Measurements from ENCODE around the gene TNFRSF19. TPM values are rescaled to one million over a fixed set of nuclear protein-coding genes. Genes with fewer than 3 reads are reported as not detected.
A peak's percentile ranks its signal among the peaks of the same experiment; 100 is the strongest.

TNFRSF19 gene
- total and polyA plus RNA-seq, 11 donors = 9.1 to 35.7 (median 25.6) TPM

GRCh38 chr13:23642110-23642509 is 71.9 kb downstream of the TNFRSF19 start:
- Histone ChIP-seq H3K27ac (no peak overlapping the region), H3K9me3 (no peaks in the 10 kb centered on the region), H3K36me3 (peaks cover 0 to 4% (median 0%) of the 10 kb centered on the region in 9 donors), H3K4me1 (peaks cover 0 to 49% (median 24%) of the 10 kb centered on the region in 12 donors), H3K4me3 (no peak overlapping the region), H3K27me3 (no peaks in the 10 kb centered on the region)
- ATAC-seq (no peak), DNase-seq (no peak)
- no peak for TF ChIP-seq POLR2A (IDR thresholded peaks at IDR 0.05)
- no peak for TF ChIP-seq CTCF (IDR thresholded peaks at IDR 0.05)
- WGBS, 4 donors = 80 to 86% (median 82%) methylated on average over 4 of the region's 4 CpGs
- intact Hi-C loops (cut with DNase I) = no loop called here

- intact Hi-C loops (cut with DNase I) = no loop called here
- TF ChIP-seq POLR2A (IDR thresholded peaks at IDR 0.05) (no peak), CTCF (IDR thresholded peaks at IDR 0.05) (no peak)
- Histone ChIP-seq H3K27ac (peak overlapping the region in 4 of 12 donors; percentile 1 to 37 (median 5)), H3K9me3 (peaks cover 0 to 1% (median 0%) of the 10 kb centered on the region in 12 donors), H3K36me3 (peaks cover 0 to 4% (median 0%) of the 10 kb centered on the region in 9 donors), H3K27me3 (no peaks in the 10 kb centered on the region), H3K4me3 (no peak overlapping the region), H3K4me1 (peaks cover 0 to 34% (median 13%) of the 10 kb centered on the region in 12 donors)
- DNase-seq (no peak), ATAC-seq (no peak)
- 34 to 51% (median 40%) methylated on average over 4 of the region's 4 CpGs for WGBS, 4 donors
Observed at GRCh38 chr13:23643338-23644125, 73.3 kb downstream of the TNFRSF19 start.

- ATAC-seq = no peak
- H3K36me3 ChIP-seq = peaks cover 0 to 4% (median 0%) of the 10 kb centered on the region in 9 donors
- peaks cover 0 to 32% (median 12%) of the 10 kb centered on the region in 12 donors for H3K4me1 ChIP-seq
- no peak overlapping the region for H3K4me3 ChIP-seq
- no peak for DNase-seq
- TF ChIP-seq CTCF (IDR thresholded peaks at IDR 0.05) (no peak), POLR2A (IDR thresholded peaks at IDR 0.05) (no peak)
- WGBS, 4 donors = 64 to 88% (median 72%) methylated on average over 2 of the region's 2 CpGs
- H3K27ac ChIP-seq = peak overlapping the region in 4 of 12 donors; percentile 1 to 22 (median 5)
- H3K27me3 ChIP-seq = no peaks in the 10 kb centered on the region
- peaks cover 0 to 7% (median 0%) of the 10 kb centered on the region in 12 donors for H3K9me3 ChIP-seq
- intact Hi-C loops (cut with DNase I) = no loop called here
Observed at GRCh38 chr13:23644126-23644419, 73.9 kb downstream of the TNFRSF19 start.

- DNase-seq (no peak), ATAC-seq (peak in 1 of 4 donors; percentile 49)
- no peak overlapping the region for H3K4me3 ChIP-seq
- peak overlapping the region in 3 of 12 donors; percentile 4 to 22 (median 6) for H3K27ac ChIP-seq
- peaks cover 0 to 7% (median 0%) of the 10 kb centered on the region in 12 donors for H3K9me3 ChIP-seq
- H3K4me1 ChIP-seq = peaks cover 0 to 29% (median 12%) of the 10 kb centered on the region in 12 donors
- peaks cover 0 to 4% (median 0%) of the 10 kb centered on the region in 9 donors for H3K36me3 ChIP-seq
- 63 to 72% (median 69%) methylated on average over 5 of the region's 5 CpGs for WGBS, 4 donors
- no peaks in the 10 kb centered on the region for H3K27me3 ChIP-seq
- intact Hi-C loops (cut with DNase I) = no loop called here
- TF ChIP-seq POLR2A (IDR thresholded peaks at IDR 0.05) (no peak), CTCF (IDR thresholded peaks at IDR 0.05) (no peak)
Observed at GRCh38 chr13:23644527-23645138, 74.4 kb downstream of the TNFRSF19 start.

Data from heart left ventricle (tissue), 16 donors.